Measurements from ENCODE around the gene NAT8.
"Not testable (repeated sequence)": the region's sequence is repeated elsewhere in the genome, so short reads cannot be mapped to it uniquely, and the experiment has no call there.

Gene NAT8

DNA sequence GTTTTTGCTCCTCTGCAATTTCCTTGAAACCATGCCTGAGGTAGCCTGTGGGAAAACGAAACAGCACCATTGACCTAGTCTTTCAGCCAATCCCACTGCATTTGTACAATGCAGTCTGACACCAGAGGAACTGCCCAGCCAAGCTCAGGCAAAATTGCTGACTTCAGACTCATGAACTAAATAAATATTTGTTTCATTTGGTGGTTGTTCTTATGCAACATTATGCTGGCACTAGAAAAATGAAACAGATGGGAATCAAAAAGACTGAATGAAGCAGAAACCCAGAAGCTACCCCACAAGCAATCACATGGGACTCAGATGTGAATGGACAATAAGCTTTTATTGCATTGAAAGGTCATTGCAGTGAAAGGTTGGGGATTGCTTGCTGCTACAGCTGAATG, 1.7 kb downstream of the NAT8 start:
- DNase-seq (ENCODE audit: low read depth, low spot score): peak; percentile 16
- H3K27ac ChIP-seq: no peak overlapping the region

DNA sequence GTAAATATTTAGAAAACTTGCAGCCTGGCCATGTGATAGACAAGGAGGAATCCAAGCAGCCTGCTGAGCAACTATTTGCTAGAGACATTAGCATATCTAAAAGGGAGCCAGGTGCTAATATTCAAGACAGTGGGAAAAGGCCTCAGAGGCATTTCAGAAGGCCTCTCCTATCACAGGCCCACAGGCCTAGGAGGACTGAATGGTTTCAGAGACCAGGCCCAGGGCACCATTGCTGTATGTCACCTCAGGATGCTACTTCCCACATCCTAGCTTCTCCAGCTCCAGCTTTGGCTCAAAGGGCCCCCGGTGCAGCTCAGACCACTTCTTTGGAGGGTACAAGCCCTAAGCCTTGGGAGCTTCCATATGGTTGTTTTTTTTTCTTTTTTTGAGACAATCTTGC, 3.8 kb downstream of the NAT8 start:
- no peak for DNase-seq (ENCODE audit: low read depth, low spot score)
- no peak overlapping the region for H3K27ac ChIP-seq

DNA sequence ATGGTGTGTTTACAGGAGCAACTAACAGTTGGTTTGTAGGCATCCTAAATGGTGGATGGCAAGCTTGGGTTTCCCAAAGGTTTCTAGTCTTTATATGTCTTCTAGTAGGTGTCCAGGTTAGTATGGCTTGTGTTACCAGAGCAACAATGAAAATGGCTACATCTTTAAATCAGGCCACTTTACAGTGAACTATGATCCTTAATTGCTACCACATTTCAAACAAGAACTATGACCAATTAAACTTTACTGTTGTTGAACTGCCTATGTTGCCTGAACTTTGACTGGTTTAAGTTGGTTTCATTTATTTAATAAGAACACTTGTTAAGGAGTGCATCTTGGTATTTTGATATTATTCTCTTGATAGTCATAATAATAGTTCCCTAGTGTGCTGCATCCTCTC, 5.2 kb downstream of the NAT8 start:
- not testable (repeated sequence) for DNase-seq (ENCODE audit: low read depth, low spot score); H3K27ac ChIP-seq

DNA sequence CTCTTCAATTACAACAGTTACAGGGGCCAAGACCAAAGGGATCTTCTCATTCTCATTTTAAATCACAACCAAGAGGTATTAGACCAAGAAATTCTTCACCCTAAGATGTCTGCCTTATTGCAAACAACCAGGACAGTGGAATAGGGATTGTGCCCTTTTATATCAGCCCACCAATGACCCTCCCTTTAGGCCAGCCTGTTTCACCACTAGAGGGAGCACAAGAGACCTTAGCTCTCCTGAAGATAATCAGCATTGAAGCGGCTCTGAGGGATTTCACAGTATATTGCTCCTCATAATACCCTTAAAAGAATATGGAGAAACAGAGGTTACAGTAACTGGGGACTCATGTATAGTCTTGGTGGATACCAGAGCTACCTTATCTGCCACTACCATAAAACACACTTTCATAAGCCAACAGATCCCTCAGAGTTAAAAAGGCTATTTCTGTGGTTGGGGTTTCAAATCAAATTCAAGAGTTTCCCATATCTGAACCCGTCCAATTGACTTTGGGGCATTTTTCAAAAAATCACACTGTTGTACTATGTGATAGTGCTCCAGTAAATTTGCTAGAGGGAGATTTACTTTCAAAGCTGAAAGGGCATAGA, 11.5 kb downstream of the NAT8 start:
- not testable (repeated sequence) for H3K27ac ChIP-seq; DNase-seq (ENCODE audit: low read depth, low spot score)

DNA sequence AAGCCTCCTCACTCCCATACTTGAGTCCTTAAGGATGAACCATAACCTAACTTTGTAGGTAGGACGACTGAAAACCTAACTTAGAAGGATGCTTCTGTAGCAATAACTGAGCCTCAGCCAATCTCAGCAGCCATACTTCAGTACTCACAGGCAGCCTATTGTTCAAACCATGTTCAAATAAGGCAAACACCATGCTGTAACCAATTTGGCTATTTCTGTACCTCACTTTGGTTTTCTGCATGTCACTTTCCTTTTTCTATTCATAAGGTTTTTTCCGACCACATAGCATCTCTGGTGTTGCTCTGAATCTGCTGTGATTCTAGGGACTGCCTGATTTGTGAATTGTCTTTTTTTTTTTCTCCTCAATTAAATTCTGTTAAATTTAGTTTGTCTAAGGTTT, 13.7 kb downstream of the NAT8 start:
- not testable (repeated sequence) for H3K27ac ChIP-seq; DNase-seq (ENCODE audit: low read depth, low spot score)

DNA sequence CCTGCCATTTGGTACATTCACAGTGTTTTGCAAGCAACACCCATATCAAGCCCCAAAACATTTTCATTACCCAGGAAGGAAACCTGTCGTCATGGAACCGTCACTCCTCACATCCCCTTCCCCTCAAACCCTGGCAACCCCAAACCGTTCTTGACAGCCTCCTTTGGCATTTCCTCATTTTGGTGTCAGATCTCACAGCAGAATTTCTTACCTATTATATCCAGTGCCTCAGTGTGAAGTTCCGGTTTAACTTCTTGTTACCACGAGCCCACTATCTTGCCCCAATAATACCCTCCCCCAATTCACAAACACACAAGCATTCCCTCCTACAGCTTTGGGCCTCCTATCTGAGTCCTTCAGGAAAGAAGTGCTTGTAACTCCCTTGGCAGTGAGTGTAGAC, 16.0 kb downstream of the NAT8 start:
- not testable (repeated sequence) for DNase-seq (ENCODE audit: low read depth, low spot score)

DNA sequence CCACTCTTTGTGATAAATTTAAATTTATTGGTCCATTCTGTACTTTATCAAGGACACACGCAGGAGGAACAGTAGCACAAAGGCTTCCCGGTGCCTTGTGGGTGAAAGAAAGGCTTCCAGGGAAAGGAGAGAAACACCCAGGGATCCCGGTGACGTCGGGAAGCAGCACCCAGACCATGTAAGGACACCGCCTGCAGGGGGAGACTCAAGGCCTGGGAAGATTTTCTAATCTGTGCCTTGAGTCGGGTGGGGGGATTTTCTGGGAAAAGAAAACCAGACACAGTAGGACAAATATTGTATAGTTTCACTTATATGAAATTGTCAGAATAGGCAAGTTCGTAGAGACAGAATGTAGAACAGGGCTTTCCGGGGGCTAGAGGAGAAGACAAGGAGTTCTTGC, 17.6 kb downstream of the NAT8 start:
- not testable (repeated sequence) for DNase-seq (ENCODE audit: low read depth, low spot score); H3K27ac ChIP-seq

More for the DNA sequence above, 16.0 kb downstream of the NAT8 start:
- H3K27ac ChIP-seq: not testable (repeated sequence)

DNA sequence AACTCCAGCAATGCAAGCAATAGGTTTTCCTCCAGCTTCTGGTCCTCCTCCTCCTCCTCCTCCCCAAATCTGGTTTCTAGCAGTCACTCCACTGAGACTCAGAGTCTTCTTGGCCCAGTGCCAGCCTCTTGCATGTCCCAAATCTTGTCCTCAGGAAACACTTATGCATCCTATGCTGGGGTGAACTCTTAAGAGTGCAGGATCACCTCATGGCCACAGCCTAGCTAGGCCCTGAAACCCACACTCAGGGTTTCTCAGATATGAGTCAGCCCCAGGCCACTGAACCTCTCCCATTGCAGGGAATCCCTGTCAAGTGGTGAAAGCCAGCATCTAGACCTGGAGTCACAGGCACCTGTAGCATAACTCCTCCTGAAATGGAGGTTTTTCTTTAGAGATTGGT, 18.2 kb downstream of the NAT8 start:
- not testable (repeated sequence) for H3K27ac ChIP-seq; DNase-seq (ENCODE audit: low read depth, low spot score)

DNA sequence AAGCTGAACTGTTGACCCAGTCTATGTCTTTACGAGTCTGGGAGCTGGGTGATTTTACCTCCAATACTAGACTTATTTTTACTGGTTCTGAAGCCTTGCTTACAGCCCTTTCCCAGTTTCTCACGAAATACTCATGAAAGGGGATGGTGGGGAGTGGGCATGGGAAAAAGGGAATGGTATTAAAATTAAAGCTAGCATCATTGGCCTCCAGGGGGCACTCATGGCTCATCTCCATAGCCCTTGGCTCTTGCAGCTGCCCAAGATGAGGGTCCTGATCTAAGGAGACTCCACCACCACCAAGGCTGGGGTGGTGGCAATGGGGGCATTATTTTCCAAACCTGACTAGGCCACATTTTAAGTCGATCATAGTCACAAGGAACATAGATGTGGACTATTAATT, 22.3 kb downstream of the NAT8 start:
- DNase-seq (ENCODE audit: low read depth, low spot score); H3K27ac ChIP-seq: not testable (repeated sequence)

DNA sequence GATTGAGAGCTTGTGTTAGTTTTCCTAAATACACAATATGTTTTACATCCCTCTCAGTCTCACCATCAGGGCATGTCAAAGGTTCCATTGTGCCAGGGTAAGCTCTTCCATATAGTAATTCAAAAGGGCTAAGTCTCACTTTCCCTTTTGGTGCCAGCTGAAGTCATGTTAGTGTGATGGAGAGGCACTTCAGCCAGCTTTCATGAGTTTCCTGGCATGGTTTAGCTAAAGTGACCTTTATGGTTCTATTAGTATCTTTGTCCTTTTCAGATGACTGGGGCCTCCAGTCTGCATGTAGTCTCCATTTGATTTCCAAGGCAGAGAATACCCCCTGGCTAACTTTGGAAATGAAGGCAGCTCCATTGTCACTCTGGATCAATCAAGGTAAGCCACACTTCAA, 27.2 kb downstream of the NAT8 start:
- DNase-seq (ENCODE audit: low read depth, low spot score): no peak
- no peak overlapping the region for H3K27ac ChIP-seq

DNA sequence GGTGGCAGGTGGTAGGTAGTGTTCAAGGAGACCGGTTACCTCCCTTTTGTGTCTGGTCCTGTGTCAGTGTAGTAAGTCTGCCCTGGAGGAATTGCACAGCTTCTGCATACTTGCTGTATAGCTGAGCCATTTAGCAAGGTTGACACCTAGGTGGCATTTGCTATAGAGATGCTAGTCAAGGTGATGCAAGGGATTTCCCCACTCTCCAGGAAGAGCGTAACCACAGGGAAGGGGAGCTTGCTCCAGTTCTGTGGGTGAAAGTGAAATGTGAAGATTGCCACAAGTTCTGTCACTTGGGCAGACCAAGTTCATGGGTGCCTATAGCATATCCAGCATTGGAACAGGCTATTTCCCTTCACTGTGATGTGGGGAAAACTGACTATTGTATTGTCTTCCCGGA, 28.1 kb downstream of the NAT8 start:
- no peak overlapping the region for H3K27ac ChIP-seq
- DNase-seq (ENCODE audit: low read depth, low spot score): no peak

DNA sequence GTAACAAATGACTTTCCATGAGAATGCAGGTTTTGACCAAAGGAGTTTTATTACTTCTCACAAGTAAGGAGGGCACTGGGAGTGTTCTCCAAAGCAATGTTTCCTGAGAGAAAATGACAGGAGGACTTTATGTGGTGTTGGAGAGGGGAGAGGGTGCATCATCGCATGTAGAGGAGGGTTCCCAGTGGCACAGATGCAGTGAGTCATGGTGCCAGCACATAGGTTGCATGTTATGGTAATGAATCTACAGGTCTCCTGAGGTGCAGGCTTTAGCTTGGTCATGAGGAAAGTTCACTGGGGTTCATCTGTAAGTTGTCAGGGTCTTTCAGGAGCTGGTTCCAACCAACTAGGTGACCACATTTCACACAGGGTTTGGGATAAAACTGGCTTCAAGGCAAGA, 30.4 kb downstream of the NAT8 start:
- DNase-seq (ENCODE audit: low read depth, low spot score): peak; percentile 36
- no peak overlapping the region for H3K27ac ChIP-seq

DNA sequence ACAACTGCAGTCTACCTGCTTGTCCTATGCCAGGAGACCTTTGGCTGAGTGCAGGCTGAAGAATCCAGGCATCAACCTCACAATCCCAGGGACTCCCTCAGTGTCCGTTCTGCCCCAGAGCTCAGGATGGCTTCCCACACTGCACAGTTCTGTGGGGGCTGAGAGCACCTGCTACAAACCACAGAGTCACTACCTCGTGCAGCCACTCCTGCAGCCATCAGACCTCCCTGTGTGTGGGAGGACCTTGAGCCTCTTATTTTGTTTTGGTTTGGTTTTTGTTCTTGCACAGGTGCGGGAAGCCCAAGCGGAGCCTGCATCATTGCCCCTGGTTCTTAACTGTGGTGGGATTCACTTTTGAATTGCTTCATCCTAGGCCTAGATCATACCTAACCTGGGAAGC, 31.0 kb downstream of the NAT8 start:
- H3K27ac ChIP-seq: no peak overlapping the region
- DNase-seq (ENCODE audit: low read depth, low spot score): no peak

DNA sequence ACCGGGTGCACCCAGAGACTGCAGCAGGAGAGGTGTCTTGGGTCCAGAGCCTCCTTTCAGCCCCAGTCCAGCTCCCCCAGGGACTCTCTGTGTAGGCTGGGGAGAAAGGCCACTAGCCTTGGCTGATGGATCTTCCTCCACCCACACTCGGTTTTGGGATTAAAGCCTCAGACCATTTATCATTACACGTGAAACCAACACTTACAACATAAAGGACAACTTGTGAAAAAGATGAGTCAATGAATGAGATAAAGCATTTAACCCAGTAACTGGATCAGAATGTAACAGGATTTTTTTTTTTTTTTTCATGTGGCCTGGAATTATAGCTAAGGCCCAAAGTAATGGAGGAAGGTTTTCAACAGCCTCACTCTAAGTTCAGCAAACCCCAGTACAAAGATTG, 32.1 kb downstream of the NAT8 start:
- no peak for DNase-seq (ENCODE audit: low read depth, low spot score)
- no peak overlapping the region for H3K27ac ChIP-seq

DNA sequence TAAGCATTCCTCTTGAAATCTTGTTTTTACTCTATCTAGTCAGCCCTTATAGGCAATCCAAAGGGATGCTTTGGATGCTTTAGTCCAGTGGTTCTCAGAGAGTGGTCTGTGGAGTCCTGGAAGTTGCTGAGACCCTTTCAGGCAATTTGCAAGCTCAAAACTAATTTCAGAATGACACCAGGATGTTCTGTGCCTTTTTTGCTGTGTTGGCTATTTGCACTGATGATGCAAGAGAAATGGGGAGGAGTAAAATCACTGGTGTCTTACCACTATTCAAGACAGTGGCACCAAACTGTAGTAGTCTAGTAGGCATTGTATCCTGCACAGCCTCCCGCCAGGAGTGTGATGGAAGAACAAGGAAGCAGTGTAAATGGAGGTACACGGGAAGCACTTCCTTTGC, 37.6 kb downstream of the NAT8 start:
- not testable (repeated sequence) for H3K27ac ChIP-seq; DNase-seq (ENCODE audit: low read depth, low spot score)

DNA sequence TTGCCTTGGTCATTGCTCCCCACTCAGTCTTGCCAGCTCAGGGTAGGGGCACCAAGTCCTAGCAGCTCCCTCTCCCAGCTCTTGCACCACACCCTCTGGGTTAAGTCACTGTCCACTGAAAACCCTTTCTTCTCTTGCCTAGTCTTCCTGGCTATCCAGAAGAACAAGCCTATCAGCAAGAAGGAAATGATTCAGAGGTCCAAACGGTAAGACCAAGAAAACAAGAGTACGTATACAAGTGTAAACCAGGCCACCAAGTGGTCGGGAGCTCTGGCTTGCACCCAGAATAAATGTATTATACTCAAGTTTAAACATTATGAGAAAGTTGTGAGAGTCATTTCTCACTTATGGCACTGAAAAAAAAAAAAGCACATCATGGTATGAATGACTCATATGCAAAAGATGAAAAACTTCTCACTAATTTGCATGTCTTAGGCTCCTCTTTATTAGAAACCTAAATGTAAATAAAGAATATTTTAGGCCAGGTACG, 39.1 kb downstream of the NAT8 start:
- not testable (repeated sequence) for H3K27ac ChIP-seq

DNA sequence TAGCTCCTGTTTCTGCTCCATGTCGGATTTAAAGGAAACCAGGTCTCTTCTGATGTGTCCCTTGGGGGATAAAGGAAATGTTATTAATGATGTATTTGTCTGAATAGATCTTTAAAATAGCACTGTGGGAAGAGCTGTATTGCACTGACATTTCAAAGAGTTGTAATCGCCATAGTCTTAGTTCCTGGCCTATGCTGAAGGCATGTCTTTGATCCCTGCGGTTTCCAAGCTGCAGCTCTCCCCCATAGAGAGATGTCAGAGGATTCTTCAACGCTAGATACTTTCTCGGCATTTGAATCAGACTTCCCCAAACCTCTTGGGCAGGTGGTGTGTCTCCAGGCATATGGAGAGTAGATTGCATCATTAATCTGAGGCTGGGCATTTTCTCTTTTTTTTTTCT, 40.4 kb downstream of the NAT8 start:
- no peak overlapping the region for H3K27ac ChIP-seq
- no peak for DNase-seq (ENCODE audit: low read depth, low spot score)

More for the DNA sequence above, 39.1 kb downstream of the NAT8 start:
- peak; percentile 3 for DNase-seq (ENCODE audit: low read depth, low spot score)

DNA sequence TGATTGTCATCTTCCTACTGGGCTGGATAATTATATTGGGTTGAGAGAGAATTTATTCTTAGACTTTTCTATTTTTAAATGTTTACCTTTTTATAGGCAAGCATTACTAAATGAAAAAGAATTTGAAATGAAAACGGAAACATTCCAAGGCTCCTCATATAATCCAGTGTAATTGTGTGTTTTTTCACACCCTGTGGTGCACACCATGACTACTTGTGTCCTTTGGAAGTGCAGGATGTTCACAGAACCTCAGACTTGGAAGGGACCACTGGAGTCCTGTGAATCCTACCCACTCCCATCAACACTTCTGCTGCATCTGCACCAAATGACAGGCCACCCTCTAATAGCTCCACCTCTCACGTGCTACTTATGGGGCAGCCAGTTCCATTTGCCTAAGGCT, 48.0 kb downstream of the NAT8 start:
- no peak overlapping the region for H3K27ac ChIP-seq
- no peak for DNase-seq (ENCODE audit: low read depth, low spot score)

DNA sequence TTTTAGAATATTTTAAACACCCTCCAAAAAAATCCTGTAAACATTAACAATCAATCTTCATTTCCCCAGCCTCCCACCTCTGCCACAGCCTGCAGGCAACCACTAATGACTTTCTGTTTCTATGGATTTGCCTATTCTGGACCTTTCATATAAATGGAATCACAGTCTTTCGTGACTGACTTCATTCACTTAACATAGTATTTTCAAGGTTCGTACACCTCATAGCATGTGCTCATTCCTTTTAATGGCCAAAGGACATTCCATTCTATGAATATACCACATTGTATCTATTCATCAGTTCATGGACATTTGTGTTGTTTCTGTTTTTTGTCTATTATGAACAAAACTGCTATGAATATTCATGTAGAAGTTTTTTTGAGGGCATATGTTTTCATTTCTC, 48.5 kb downstream of the NAT8 start:
- DNase-seq (ENCODE audit: low read depth, low spot score): no peak
- H3K27ac ChIP-seq: no peak overlapping the region
